Measurements from ENCODE around the gene STK17B.
A peak's percentile ranks its signal among the peaks of the same experiment; 100 is the strongest.

The STK17B gene

DNA sequence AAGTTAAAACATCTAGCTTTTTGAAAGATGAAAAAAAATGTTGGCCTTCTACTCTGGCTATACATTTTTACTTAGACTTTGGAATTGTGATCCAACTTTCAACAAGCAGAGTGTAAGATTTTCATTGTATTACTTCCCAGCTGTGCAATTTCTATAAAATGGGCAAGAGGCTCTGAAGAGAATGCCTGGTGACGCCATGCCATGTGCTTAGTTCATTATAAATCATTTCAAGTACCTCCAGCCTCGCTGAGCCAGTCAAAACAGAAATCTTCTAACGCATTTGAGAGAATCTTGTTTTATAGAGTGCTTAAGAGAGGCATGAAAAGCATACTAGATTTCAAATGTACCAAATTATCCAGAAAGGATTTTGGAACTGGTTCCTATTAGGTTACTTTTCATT is 10.1 kb upstream of the STK17B start:
- DNase-seq, result peak; percentile 26
- Histone ChIP-seq H2AK5ac (ENCODE audit: low read length, severe bottlenecking) (no peak overlapping the region), H3K18ac (ENCODE audit: low read depth in 1 of 2, low read length in 2 of 2) (no peak overlapping the region), H4K91ac (ENCODE audit: low read length) (no peak overlapping the region), H2AFZ (ENCODE audit: low read depth, low read length) (no peak overlapping the region), H3K27me3 (ENCODE audit: control insufficient read depth in 1 of 2, insufficient read depth in 1 of 2, low read length in 2 of 2) (no peaks in the 10 kb centered on the region), H3K4me1 (ENCODE audit: control insufficient read depth, insufficient read depth, low read depth, low read length) (peaks cover 2% of the 10 kb centered on the region), H3K4me2 (ENCODE audit: low read length, poor library complexity, severe bottlenecking) (no peak overlapping the region), H3K9me3 (ENCODE audit: control insufficient read depth, low read length) (no peaks in the 10 kb centered on the region), H4K8ac (ENCODE audit: low read length) (no peak overlapping the region), H3K79me1 (replicated peaks; ENCODE audit: low read length, poor library complexity, severe bottlenecking) (no peaks in the 10 kb centered on the region), H3K4me3 (ENCODE audit: insufficient read depth in 1 of 2, low read depth in 1 of 2, low read length in 2 of 2) (no peak overlapping the region), H2BK5ac (ENCODE audit: low read depth, low read length, poor library complexity, severe bottlenecking) (no peak overlapping the region), H3K23ac (ENCODE audit: low read length in 2 of 2) (no peak overlapping the region), H3K36me3 (ENCODE audit: control insufficient read depth in 1 of 2, insufficient read depth in 2 of 2, low read depth in 1 of 2, low read length in 2 of 2) (no peaks in the 10 kb centered on the region), H3K4ac (ENCODE audit: low read depth in 1 of 2, low read length in 2 of 2) (no peak overlapping the region), H3K9ac (ENCODE audit: low read length) (no peak overlapping the region), H2BK12ac (ENCODE audit: low read length in 2 of 2) (no peak overlapping the region), H2BK120ac (ENCODE audit: low read depth, low read length) (no peak overlapping the region), H3K27ac (ENCODE audit: low read length, poor library complexity, severe bottlenecking) (no peak overlapping the region), H2BK15ac (ENCODE audit: low read depth, poor library complexity, severe bottlenecking) (no peak overlapping the region), H3K14ac (ENCODE audit: low read length in 2 of 2) (no peak overlapping the region)
- no CpG with 5 or more reads among the region's 3 CpGs for WGBS

DNA sequence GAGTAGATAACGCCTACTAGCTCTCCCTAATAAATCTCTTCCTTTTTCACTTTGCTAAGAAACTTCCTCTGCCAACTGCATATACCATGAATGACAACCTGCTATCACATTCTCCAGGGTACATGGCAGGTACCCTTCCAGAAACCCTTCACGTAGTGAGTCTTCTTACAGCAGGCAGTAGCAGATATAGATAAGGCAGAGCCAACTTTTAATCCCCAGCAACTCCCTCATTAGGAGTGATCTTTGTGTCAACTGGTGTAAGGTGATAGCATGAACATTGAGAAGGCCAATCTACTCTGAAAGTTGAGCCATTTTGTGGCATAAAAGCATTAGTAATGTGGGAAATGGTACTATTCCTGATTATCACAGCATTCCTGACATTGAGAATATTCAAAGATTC is 5.7 kb upstream of the STK17B start:
- H2BK5ac ChIP-seq (ENCODE audit: low read depth, low read length, poor library complexity, severe bottlenecking), result no peak overlapping the region
- H3K18ac ChIP-seq (ENCODE audit: low read depth in 1 of 2, low read length in 2 of 2), result no peak overlapping the region
- no peak overlapping the region for H4K8ac ChIP-seq (ENCODE audit: low read length)
- H3K27ac ChIP-seq (ENCODE audit: low read length, poor library complexity, severe bottlenecking), result no peak overlapping the region
- no peak overlapping the region for H3K9ac ChIP-seq (ENCODE audit: low read length)
- H3K4me2 ChIP-seq (ENCODE audit: low read length, poor library complexity, severe bottlenecking), result no peak overlapping the region
- no peak overlapping the region for H3K4me3 ChIP-seq (ENCODE audit: insufficient read depth in 1 of 2, low read depth in 1 of 2, low read length in 2 of 2)
- no peak overlapping the region for H3K14ac ChIP-seq (ENCODE audit: low read length in 2 of 2)
- H3K27me3 ChIP-seq (ENCODE audit: control insufficient read depth in 1 of 2, insufficient read depth in 1 of 2, low read length in 2 of 2), result no peaks in the 10 kb centered on the region
- H2BK15ac ChIP-seq (ENCODE audit: low read depth, poor library complexity, severe bottlenecking), result no peak overlapping the region
- no peak overlapping the region for H2AFZ ChIP-seq (ENCODE audit: low read depth, low read length)
- H3K36me3 ChIP-seq (ENCODE audit: control insufficient read depth in 1 of 2, insufficient read depth in 2 of 2, low read depth in 1 of 2, low read length in 2 of 2), result no peaks in the 10 kb centered on the region
- no peak overlapping the region for H3K23ac ChIP-seq (ENCODE audit: low read length in 2 of 2)
- no peak overlapping the region for H2AK5ac ChIP-seq (ENCODE audit: low read length, severe bottlenecking)
- no peaks in the 10 kb centered on the region for H3K79me1 ChIP-seq (replicated peaks; ENCODE audit: low read length, poor library complexity, severe bottlenecking)
- no peak overlapping the region for H3K4ac ChIP-seq (ENCODE audit: low read depth in 1 of 2, low read length in 2 of 2)
- H3K4me1 ChIP-seq (ENCODE audit: control insufficient read depth, insufficient read depth, low read depth, low read length), result no peaks in the 10 kb centered on the region
- no peak overlapping the region for H2BK12ac ChIP-seq (ENCODE audit: low read length in 2 of 2)
- no peak for DNase-seq
- H2BK120ac ChIP-seq (ENCODE audit: low read depth, low read length), result no peak overlapping the region
- WGBS, result 100% methylated on average over 1 of the region's 2 CpGs
- no peaks in the 10 kb centered on the region for H3K9me3 ChIP-seq (ENCODE audit: control insufficient read depth, low read length)
- no peak overlapping the region for H4K91ac ChIP-seq (ENCODE audit: low read length)

DNA sequence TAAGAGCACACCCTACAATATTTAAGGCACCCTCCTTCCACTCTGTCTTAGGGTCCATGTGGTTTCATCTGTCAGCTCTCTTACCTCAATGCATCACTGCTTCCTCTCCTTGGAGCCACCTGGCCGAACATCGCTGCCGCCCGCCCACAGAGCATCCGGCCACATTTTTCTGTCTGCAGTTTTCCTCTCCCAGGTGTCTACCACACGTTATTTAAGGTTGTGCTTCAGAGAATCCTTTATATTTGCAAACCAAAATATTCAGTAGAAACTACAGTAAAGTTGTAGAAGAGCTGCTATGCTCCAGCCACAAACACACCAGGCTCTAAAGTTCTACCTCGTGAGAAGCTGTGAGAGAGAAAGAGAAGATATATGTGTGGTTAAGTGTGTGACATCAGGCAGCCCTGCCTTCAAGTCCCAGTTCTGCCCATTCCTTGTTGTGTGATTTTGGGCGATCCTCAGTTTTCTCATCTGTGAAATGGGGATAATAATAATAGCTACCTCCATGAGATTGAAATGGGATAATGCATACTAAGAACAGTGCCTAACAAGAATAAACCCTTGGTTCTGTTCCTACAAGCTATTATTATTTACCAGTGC is 4.9 kb upstream of the STK17B start:
- Histone ChIP-seq H2BK15ac (ENCODE audit: low read depth, poor library complexity, severe bottlenecking) (no peak overlapping the region), H3K4ac (ENCODE audit: low read depth in 1 of 2, low read length in 2 of 2) (peak overlapping the region in 1 of 2 experiments; percentile 20), H3K27ac (ENCODE audit: low read length, poor library complexity, severe bottlenecking) (no peak overlapping the region), H3K23ac (ENCODE audit: low read length in 2 of 2) (no peak overlapping the region), H3K18ac (ENCODE audit: low read depth in 1 of 2, low read length in 2 of 2) (no peak overlapping the region), H4K8ac (ENCODE audit: low read length) (no peak overlapping the region), H3K4me1 (ENCODE audit: control insufficient read depth, insufficient read depth, low read depth, low read length) (peaks cover 2% of the 10 kb centered on the region), H4K91ac (ENCODE audit: low read length) (no peak overlapping the region), H3K9me3 (ENCODE audit: control insufficient read depth, low read length) (no peaks in the 10 kb centered on the region), H2BK12ac (ENCODE audit: low read length in 2 of 2) (peak overlapping the region in 1 of 2 experiments; percentile 42), H2BK5ac (ENCODE audit: low read depth, low read length, poor library complexity, severe bottlenecking) (no peak overlapping the region), H3K4me2 (ENCODE audit: low read length, poor library complexity, severe bottlenecking) (no peak overlapping the region), H2AK5ac (ENCODE audit: low read length, severe bottlenecking) (no peak overlapping the region), H3K9ac (ENCODE audit: low read length) (no peak overlapping the region), H2AFZ (ENCODE audit: low read depth, low read length) (no peak overlapping the region), H3K36me3 (ENCODE audit: control insufficient read depth in 1 of 2, insufficient read depth in 2 of 2, low read depth in 1 of 2, low read length in 2 of 2) (no peaks in the 10 kb centered on the region), H3K27me3 (ENCODE audit: control insufficient read depth in 1 of 2, insufficient read depth in 1 of 2, low read length in 2 of 2) (no peaks in the 10 kb centered on the region), H3K79me1 (replicated peaks; ENCODE audit: low read length, poor library complexity, severe bottlenecking) (no peaks in the 10 kb centered on the region), H3K14ac (ENCODE audit: low read length in 2 of 2) (no peak overlapping the region), H3K4me3 (ENCODE audit: insufficient read depth in 1 of 2, low read depth in 1 of 2, low read length in 2 of 2) (no peak overlapping the region), H2BK120ac (ENCODE audit: low read depth, low read length) (no peak overlapping the region)
- no peak for DNase-seq
- 99% methylated on average over 7 of the region's 8 CpGs for WGBS

DNA sequence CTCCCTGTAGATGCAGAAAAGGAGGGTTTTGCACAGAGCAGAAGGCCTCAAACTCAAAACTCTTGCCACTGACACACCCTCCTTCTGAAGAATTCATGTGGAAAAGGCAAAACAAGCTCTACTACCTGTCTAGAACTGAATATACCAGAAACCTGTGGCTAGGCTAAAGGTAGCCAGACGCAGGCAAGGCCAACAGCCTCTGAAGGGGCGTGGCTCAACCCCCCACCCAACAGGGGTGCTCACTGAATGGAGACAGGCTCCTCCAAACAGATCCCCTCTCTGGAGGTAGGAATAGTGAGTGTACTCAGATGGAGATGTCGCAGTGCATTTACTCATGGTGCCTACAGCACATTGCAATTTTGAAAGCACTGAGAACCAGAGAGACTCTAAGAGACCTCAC is 3.0 kb upstream of the STK17B start:
- Histone ChIP-seq H3K27ac (ENCODE audit: low read length, poor library complexity, severe bottlenecking) (no peak overlapping the region), H2AK5ac (ENCODE audit: low read length, severe bottlenecking) (no peak overlapping the region), H3K14ac (ENCODE audit: low read length in 2 of 2) (no peak overlapping the region), H2BK120ac (ENCODE audit: low read depth, low read length) (no peak overlapping the region), H4K8ac (ENCODE audit: low read length) (no peak overlapping the region), H3K4me2 (ENCODE audit: low read length, poor library complexity, severe bottlenecking) (no peak overlapping the region), H3K27me3 (ENCODE audit: control insufficient read depth in 1 of 2, insufficient read depth in 1 of 2, low read length in 2 of 2) (no peaks in the 10 kb centered on the region), H4K91ac (ENCODE audit: low read length) (no peak overlapping the region), H3K9ac (ENCODE audit: low read length) (no peak overlapping the region), H3K4me1 (ENCODE audit: control insufficient read depth, insufficient read depth, low read depth, low read length) (peaks cover 2% of the 10 kb centered on the region), H3K79me1 (replicated peaks; ENCODE audit: low read length, poor library complexity, severe bottlenecking) (no peaks in the 10 kb centered on the region), H3K4ac (ENCODE audit: low read depth in 1 of 2, low read length in 2 of 2) (no peak overlapping the region), H3K36me3 (ENCODE audit: control insufficient read depth in 1 of 2, insufficient read depth in 2 of 2, low read depth in 1 of 2, low read length in 2 of 2) (no peaks in the 10 kb centered on the region), H2BK5ac (ENCODE audit: low read depth, low read length, poor library complexity, severe bottlenecking) (no peak overlapping the region), H3K18ac (ENCODE audit: low read depth in 1 of 2, low read length in 2 of 2) (no peak overlapping the region), H3K23ac (ENCODE audit: low read length in 2 of 2) (no peak overlapping the region), H3K9me3 (ENCODE audit: control insufficient read depth, low read length) (no peaks in the 10 kb centered on the region), H2BK15ac (ENCODE audit: low read depth, poor library complexity, severe bottlenecking) (no peak overlapping the region), H3K4me3 (ENCODE audit: insufficient read depth in 1 of 2, low read depth in 1 of 2, low read length in 2 of 2) (no peak overlapping the region), H2AFZ (ENCODE audit: low read depth, low read length) (no peak overlapping the region), H2BK12ac (ENCODE audit: low read length in 2 of 2) (no peak overlapping the region)
- 93% methylated on average over 3 of the region's 3 CpGs for WGBS
- no peak for DNase-seq

All from mesenchymal stem cell (in vitro differentiated cells and primary cell).